Activated T-helper 17 cell treated with anti-CD3 and anti-CD28 coated beads, Interleukin-2, amount 50 U/mL, for 72 hours (primary cell): Measurements from ENCODE around the gene MAGI1. TPM values are rescaled to one million over a fixed set of nuclear protein-coding genes. Genes with fewer than 3 reads are reported as not detected.

ENCODE experiments used
- ATAC-seq: fragments of 150-1000 bp; cut with Tn5 transposase; replicated peaks from 2 replicates; pipeline ENCODE4 v1.10.0; 2021; ENCODE audit warnings: mild to moderate bottlenecking, moderate library complexity
- H3K27ac Mint-ChIP-seq: one replicate; pipeline ENCODE4 v1.8.0; 2022; ENCODE audit warnings: mixed read lengths
- H3K27me3 Mint-ChIP-seq: one replicate; pipeline ENCODE4 v1.8.0; 2022; ENCODE audit warnings: mixed read lengths
- H3K36me3 Mint-ChIP-seq: one replicate; pipeline ENCODE4 v1.8.0; 2022; ENCODE audit warnings: low read depth, mild to moderate bottlenecking, mixed read lengths
- H3K4me1 Mint-ChIP-seq: one replicate; pipeline ENCODE4 v1.8.0; 2022; ENCODE audit warnings: mixed read lengths
- H3K4me3 Mint-ChIP-seq: one replicate; pipeline ENCODE4 v1.8.0; 2022; ENCODE audit warnings: mild to moderate bottlenecking, mixed read lengths
- H3K9me3 Mint-ChIP-seq: one replicate; pipeline ENCODE4 v1.8.0; 2022; ENCODE audit warnings: mixed read lengths
- total RNA-seq, 2 donors: library from RNA; stranded (reverse); gene quantifications; one replicate each; pipeline ENCODE4 v1.2.3, GENCODE V29; 2022

The MAGI1 gene
- total RNA-seq, 2 donors from 2014 or later = 0.06 TPM; not detected in 1

GRCh38 chr3:65922441-65922840, 116.3 kb downstream of the MAGI1 start:
- Mint-ChIP-seq H3K36me3 (no peaks in the 10 kb centered on the region), H3K27ac (no peak overlapping the region)
- no peak for ATAC-seq

DNA sequence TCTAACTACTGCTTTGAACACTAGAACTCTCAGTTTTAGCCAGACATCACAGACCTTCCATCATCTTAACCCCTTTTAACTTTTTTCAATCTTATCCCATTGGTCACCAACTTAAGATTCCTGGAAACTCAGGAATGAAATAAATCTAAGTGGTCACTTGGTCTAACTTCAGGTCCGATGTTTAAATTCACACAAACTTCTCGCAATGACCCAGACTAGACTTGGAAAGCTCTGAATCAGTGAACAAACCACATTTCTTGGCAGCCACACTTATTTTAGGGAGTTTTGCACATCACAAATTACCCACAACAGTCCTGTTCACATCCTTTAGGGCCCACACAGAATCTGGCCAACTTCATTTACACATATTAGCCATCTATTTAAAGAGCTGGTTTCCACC, 118.9 kb downstream of the MAGI1 start:
- H3K4me1 Mint-ChIP-seq = no peaks in the 10 kb centered on the region
- no peak overlapping the region for H3K27ac Mint-ChIP-seq
- peaks cover 3% of the 10 kb centered on the region for H3K9me3 Mint-ChIP-seq
- no peak overlapping the region for H3K4me3 Mint-ChIP-seq
- H3K36me3 Mint-ChIP-seq = no peaks in the 10 kb centered on the region
- no peaks in the 10 kb centered on the region for H3K27me3 Mint-ChIP-seq
- ATAC-seq = no peak

More at GRCh38 chr3:65922441-65922840, 116.3 kb downstream of the MAGI1 start:
- Mint-ChIP-seq H3K4me1 (no peaks in the 10 kb centered on the region), H3K4me3 (no peak overlapping the region), H3K9me3 (peaks cover 1% of the 10 kb centered on the region), H3K27me3 (no peaks in the 10 kb centered on the region)

- H3K9me3 Mint-ChIP-seq = peaks cover 3% of the 10 kb centered on the region
- H3K4me3 Mint-ChIP-seq = no peak overlapping the region
- ATAC-seq = no peak
- no peak overlapping the region for H3K27ac Mint-ChIP-seq
- H3K4me1 Mint-ChIP-seq = no peaks in the 10 kb centered on the region
- no peaks in the 10 kb centered on the region for H3K27me3 Mint-ChIP-seq
- H3K36me3 Mint-ChIP-seq = no peaks in the 10 kb centered on the region
Observed at GRCh38 chr3:65915477-65915876, 123.2 kb downstream of the MAGI1 start.

DNA sequence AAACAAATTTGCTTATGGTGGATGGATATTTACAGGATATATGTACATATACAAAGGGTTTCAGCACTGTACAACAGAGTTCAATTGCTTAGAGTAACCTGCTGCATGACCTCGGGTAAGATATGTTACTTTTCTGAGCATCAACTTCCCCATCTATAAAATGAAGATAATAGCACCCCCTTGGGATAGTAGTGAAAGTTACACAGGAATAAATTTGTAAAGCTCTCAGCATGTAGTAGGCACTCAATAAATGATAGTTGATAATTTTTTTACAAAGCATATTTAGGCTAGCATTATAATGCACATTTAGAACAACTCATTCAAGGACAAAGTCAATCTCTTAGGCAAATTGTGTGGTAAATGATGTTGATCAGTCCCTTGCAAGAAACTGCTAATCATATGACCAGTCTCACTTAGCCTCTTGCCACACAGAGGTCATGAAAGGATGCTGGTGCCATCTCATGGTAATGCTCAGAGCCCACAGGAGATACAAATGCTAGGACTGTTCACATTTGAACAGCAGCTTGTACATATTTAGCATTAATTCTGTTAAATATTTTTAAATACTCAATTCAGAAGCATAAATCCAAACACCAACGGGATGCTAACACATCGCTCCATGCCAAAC, 123.9 kb downstream of the MAGI1 start:
- H3K27me3 Mint-ChIP-seq = no peaks in the 10 kb centered on the region
- no peak for ATAC-seq
- peaks cover 3% of the 10 kb centered on the region for H3K9me3 Mint-ChIP-seq

GRCh38 chr3:65914032-65914739, 124.5 kb downstream of the MAGI1 start:
- ATAC-seq = no peak
- Mint-ChIP-seq H3K27ac (no peak overlapping the region), H3K4me3 (no peak overlapping the region), H3K4me1 (no peaks in the 10 kb centered on the region), H3K36me3 (no peaks in the 10 kb centered on the region), H3K9me3 (peaks cover 3% of the 10 kb centered on the region), H3K27me3 (no peaks in the 10 kb centered on the region)

More for the DNA sequence above, 123.9 kb downstream of the MAGI1 start:
- no peaks in the 10 kb centered on the region for H3K36me3 Mint-ChIP-seq
- H3K27ac Mint-ChIP-seq = no peak overlapping the region
- H3K4me1 Mint-ChIP-seq = no peaks in the 10 kb centered on the region
- H3K4me3 Mint-ChIP-seq = no peak overlapping the region

- no peaks in the 10 kb centered on the region for H3K4me1 Mint-ChIP-seq
- H3K27me3 Mint-ChIP-seq = no peaks in the 10 kb centered on the region
Observed at GRCh38 chr3:65912647-65913046, 126.1 kb downstream of the MAGI1 start.

DNA sequence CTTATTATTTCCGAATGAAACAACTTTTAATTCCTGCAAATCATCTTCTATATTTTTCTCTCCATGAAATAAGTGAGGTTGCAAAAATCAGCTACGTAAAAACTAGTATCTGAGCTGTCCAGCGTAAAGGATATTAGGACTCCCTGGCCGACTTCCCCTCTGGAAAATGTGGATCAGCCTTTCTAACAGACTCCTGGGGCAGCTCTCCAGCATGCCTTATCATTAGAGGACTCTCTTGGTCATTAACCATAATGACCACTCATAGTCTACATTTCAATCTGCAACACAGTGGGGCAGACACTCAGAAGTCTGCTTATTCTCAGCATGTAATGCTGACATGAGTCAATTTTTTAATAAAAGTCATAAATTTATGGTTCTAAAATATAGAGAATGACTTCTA, 130.1 kb downstream of the MAGI1 start:
- no peak overlapping the region for H3K4me3 Mint-ChIP-seq
- no peak overlapping the region for H3K27ac Mint-ChIP-seq
- no peaks in the 10 kb centered on the region for H3K9me3 Mint-ChIP-seq
- no peak for ATAC-seq
- no peaks in the 10 kb centered on the region for H3K4me1 Mint-ChIP-seq
- H3K36me3 Mint-ChIP-seq = no peaks in the 10 kb centered on the region
- H3K27me3 Mint-ChIP-seq = no peaks in the 10 kb centered on the region

More at GRCh38 chr3:65912647-65913046, 126.1 kb downstream of the MAGI1 start:
- Mint-ChIP-seq H3K9me3 (peaks cover 3% of the 10 kb centered on the region), H3K4me3 (no peak overlapping the region), H3K27ac (no peak overlapping the region), H3K36me3 (no peaks in the 10 kb centered on the region)
- no peak for ATAC-seq

GRCh38 chr3:65907232-65908130, 131.2 kb downstream of the MAGI1 start:
- Mint-ChIP-seq H3K27me3 (no peaks in the 10 kb centered on the region), H3K27ac (no peak overlapping the region), H3K9me3 (no peaks in the 10 kb centered on the region), H3K36me3 (no peaks in the 10 kb centered on the region), H3K4me3 (no peak overlapping the region), H3K4me1 (no peaks in the 10 kb centered on the region)
- ATAC-seq = no peak

DNA sequence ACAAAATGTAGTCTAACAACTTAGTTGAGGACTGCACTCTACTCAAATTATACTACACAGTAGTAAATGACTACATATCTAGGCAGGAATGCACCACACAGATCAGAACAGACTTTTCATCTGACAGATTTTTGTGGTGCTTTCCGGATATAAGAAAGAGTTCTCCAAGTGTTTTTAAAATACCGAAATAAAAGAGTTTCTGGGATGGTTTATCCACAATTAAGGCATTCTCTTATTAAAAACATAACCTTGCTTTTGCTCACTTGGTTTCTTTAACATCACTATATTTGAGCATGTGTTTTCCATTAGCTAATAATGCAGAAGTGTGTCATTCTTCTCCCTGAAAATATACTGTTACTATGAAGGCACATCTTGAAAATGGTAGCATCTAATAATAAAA, 132.9 kb downstream of the MAGI1 start:
- Mint-ChIP-seq H3K9me3 (no peaks in the 10 kb centered on the region), H3K36me3 (no peaks in the 10 kb centered on the region), H3K4me3 (no peak overlapping the region), H3K27me3 (no peaks in the 10 kb centered on the region), H3K27ac (no peak overlapping the region), H3K4me1 (no peaks in the 10 kb centered on the region)
- ATAC-seq = no peak

GRCh38 chr3:65904016-65904415, 134.7 kb downstream of the MAGI1 start:
- no peaks in the 10 kb centered on the region for H3K36me3 Mint-ChIP-seq
- no peaks in the 10 kb centered on the region for H3K27me3 Mint-ChIP-seq
- H3K4me1 Mint-ChIP-seq = no peaks in the 10 kb centered on the region
- H3K4me3 Mint-ChIP-seq = no peak overlapping the region
- H3K27ac Mint-ChIP-seq = no peak overlapping the region
- no peaks in the 10 kb centered on the region for H3K9me3 Mint-ChIP-seq
- no peak for ATAC-seq

DNA sequence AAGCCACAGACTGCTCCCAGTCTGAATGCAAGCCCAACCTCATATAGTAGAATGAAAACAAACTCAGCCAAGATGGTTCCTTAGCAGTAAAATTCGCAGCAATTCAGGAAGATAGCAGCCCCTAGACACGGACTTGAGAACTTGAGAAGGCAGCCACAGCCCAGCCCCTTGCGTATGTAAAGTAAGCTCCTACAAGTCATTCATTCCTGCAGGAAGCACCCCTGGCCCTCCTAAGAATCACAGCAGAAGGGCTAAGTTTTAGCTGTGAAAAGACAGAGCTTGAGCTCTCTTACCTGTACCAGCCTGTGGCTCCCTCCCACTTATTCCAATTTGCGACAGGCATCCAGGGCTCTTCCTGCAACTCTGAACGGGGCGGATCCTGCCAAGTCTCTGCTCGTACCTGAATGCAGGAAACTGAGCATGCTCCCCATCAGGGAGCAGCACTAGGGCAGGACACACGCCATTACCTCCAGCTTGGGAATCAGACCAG, 136.4 kb downstream of the MAGI1 start:
- no peaks in the 10 kb centered on the region for H3K9me3 Mint-ChIP-seq
- ATAC-seq = no peak
- no peak overlapping the region for H3K4me3 Mint-ChIP-seq
- no peaks in the 10 kb centered on the region for H3K27me3 Mint-ChIP-seq
- no peaks in the 10 kb centered on the region for H3K4me1 Mint-ChIP-seq
- H3K27ac Mint-ChIP-seq = no peak overlapping the region
- no peaks in the 10 kb centered on the region for H3K36me3 Mint-ChIP-seq

DNA sequence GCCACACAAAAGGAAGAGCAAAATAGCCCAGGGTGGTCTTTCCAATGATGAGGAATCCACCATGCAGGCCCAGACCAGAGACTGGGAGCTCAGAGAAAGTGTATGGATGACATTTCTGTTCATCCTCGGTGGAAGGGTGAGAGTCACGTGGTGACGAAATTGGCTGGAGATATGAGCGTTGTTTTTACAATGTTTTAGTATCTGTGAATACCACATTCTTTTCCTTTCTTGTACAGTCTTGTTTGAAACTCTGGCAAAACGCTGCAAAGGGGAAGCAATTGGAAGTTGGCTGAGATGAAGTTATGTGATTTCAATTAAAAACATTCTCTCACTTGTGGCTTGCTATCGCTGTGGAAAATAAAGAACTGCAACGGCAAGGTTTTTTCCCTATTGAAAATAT, 137.5 kb downstream of the MAGI1 start:
- no peaks in the 10 kb centered on the region for H3K4me1 Mint-ChIP-seq
- no peak overlapping the region for H3K27ac Mint-ChIP-seq
- no peaks in the 10 kb centered on the region for H3K36me3 Mint-ChIP-seq
- H3K4me3 Mint-ChIP-seq = no peak overlapping the region
- ATAC-seq = no peak
- H3K27me3 Mint-ChIP-seq = no peaks in the 10 kb centered on the region
- H3K9me3 Mint-ChIP-seq = no peaks in the 10 kb centered on the region

DNA sequence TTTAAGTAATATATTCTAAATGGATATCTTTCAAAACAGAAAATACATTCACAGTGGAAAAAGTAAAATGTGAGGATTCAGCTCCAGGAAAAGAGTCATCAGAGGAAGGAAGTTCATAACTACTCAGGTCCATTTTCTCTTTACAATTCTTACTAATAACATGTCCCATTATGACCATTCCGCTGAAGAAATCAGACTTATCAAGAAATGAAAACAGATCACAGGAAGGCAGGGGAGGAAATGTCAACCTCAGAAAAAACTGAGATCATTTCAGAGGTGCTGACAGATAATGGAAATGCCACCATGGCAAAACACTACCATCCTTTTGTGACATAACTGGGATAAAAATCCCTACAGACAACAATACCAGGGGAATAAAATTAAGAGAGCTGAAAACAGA, 139.5 kb downstream of the MAGI1 start:
- no peak for ATAC-seq
- H3K27ac Mint-ChIP-seq = no peak overlapping the region
- H3K36me3 Mint-ChIP-seq = no peaks in the 10 kb centered on the region
- no peak overlapping the region for H3K4me3 Mint-ChIP-seq
- H3K4me1 Mint-ChIP-seq = no peaks in the 10 kb centered on the region
- no peaks in the 10 kb centered on the region for H3K9me3 Mint-ChIP-seq
- no peaks in the 10 kb centered on the region for H3K27me3 Mint-ChIP-seq

- no peaks in the 10 kb centered on the region for H3K36me3 Mint-ChIP-seq
- no peak overlapping the region for H3K27ac Mint-ChIP-seq
- no peak for ATAC-seq
- H3K9me3 Mint-ChIP-seq = no peaks in the 10 kb centered on the region
- no peak overlapping the region for H3K4me3 Mint-ChIP-seq
- H3K4me1 Mint-ChIP-seq = no peaks in the 10 kb centered on the region
- H3K27me3 Mint-ChIP-seq = no peaks in the 10 kb centered on the region
Observed at GRCh38 chr3:65897766-65898165, 141.0 kb downstream of the MAGI1 start.
